Right atrium auricular region (tissue), 2 donors: ENCODE results near the gene OTUD7B. TPM values are rescaled to one million over a fixed set of nuclear protein-coding genes. Genes with fewer than 3 reads are reported as not detected.
A peak's percentile ranks its signal among the peaks of the same experiment; 100 is the strongest.

ENCODE experiments used
- DNase-seq: peaks from one replicate; pipeline ENCODE4 v3.0.0-alpha.2; 2019; ENCODE audit warnings: low spot score
- H3K27ac ChIP-seq, 2 donors: fragments of 200-600 bp; sonication (generic); 1 replicate in 1 of 2; 2 replicates in 1 of 2; pipeline ENCODE4 v1.5.1; 2016 to 2019
- H3K27me3 ChIP-seq, 2 donors: fragments of 200-600 bp; sonication (generic); one replicate each; pipeline versions ENCODE4 v1.5.1 to v1.6.0; 2017 to 2019
- H3K36me3 ChIP-seq: fragments of 200-600 bp; sonication (generic); one replicate; pipeline ENCODE4 v1.5.1; 2016
- H3K4me1 ChIP-seq, 2 donors: fragments of 200-600 bp; sonication (generic); one replicate each; pipeline versions ENCODE4 v1.5.1 to v1.6.0; 2017 to 2019
- H3K4me3 ChIP-seq, 2 donors: fragments of 200-600 bp; sonication (generic); 1 replicate in 1 of 2; 2 replicates in 1 of 2; pipeline ENCODE4 v1.5.1; 2017 to 2019; ENCODE audit warnings: mild to moderate bottlenecking in 1 of 2, moderate library complexity in 1 of 2
- H3K9me3 ChIP-seq, 2 donors: fragments of 200-600 bp; sonication (generic); one replicate each; pipeline ENCODE4 v1.5.1; 2019
- total RNA-seq, 2 donors: library from RNA; depleted of rRNA; stranded (reverse); fragments of >200 nt; gene quantifications; one replicate each; pipeline ENCODE4 v1.1.0, GENCODE V29; 2016
- TF ChIP-seq, protein P1 (sequence below), 2 donors: fragments of 200-600 bp; sonication (generic); IDR thresholded peaks; one replicate each; pipeline ENCODE4 v1.5.1; 2019; ENCODE audit warnings: antibody characterized with exemption in 2 of 2

OTUD7B gene
- total RNA-seq, 2 donors from 2014 or later: 12.1 to 20.0 TPM

GRCh38 chr1:149916193-149916897 lies 94.2 kb downstream of the OTUD7B start:
- TF ChIP-seq, protein P1, sequence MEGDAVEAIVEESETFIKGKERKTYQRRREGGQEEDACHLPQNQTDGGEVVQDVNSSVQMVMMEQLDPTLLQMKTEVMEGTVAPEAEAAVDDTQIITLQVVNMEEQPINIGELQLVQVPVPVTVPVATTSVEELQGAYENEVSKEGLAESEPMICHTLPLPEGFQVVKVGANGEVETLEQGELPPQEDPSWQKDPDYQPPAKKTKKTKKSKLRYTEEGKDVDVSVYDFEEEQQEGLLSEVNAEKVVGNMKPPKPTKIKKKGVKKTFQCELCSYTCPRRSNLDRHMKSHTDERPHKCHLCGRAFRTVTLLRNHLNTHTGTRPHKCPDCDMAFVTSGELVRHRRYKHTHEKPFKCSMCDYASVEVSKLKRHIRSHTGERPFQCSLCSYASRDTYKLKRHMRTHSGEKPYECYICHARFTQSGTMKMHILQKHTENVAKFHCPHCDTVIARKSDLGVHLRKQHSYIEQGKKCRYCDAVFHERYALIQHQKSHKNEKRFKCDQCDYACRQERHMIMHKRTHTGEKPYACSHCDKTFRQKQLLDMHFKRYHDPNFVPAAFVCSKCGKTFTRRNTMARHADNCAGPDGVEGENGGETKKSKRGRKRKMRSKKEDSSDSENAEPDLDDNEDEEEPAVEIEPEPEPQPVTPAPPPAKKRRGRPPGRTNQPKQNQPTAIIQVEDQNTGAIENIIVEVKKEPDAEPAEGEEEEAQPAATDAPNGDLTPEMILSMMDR (IDR thresholded peaks at IDR 0.05): no peak
- no peaks in the 10 kb centered on the region for H3K36me3 ChIP-seq
- H3K4me1 ChIP-seq: peaks cover 0 to 15% of the 10 kb centered on the region in 2 donors
- peak overlapping the region in 1 of 2 donors; percentile 56 for H3K4me3 ChIP-seq
- H3K27ac ChIP-seq: no peak overlapping the region
- no peaks in the 10 kb centered on the region for H3K27me3 ChIP-seq
- no peak for DNase-seq
- H3K9me3 ChIP-seq: no peaks in the 10 kb centered on the region

DNA sequence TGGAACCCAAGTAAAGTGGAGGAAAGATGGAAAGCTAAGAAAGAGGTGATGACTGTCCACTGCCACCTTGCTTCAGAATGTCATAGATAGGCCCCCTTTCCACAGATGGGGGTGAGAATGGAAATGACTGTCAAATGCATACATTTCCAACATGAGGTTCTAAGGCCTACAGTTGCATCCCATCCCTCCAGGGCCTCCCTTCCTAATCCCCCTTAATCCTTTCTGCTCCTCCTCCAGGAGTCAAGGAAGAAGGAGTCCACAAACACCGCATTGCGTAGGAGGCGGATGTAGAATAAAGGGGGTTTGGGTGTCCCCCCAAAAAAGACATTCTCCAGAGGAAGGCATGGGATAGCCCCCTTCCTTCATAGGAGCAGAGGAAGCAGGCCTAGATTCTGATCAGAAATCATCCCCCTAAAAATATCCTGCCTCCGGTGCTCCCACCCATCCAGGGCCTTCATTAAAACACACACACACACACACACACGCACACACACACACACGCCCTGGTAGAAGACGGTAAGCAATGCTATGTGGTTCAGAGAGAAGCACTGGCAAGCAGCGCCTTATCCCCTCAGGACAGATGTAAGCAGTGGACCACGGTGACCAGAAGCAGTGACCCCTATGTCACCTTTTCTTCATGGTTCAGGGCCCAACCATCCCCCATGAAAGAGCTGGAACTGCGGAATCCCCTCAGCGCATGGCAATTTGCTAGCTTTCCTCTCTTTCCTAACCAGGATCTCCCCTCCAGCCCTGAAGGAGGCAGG lies 94.9 kb downstream of the OTUD7B start:
- Histone ChIP-seq H3K36me3 (no peaks in the 10 kb centered on the region), H3K27me3 (no peaks in the 10 kb centered on the region), H3K4me1 (peaks cover 0 to 15% of the 10 kb centered on the region in 2 donors), H3K9me3 (no peaks in the 10 kb centered on the region), H3K4me3 (no peak overlapping the region), H3K27ac (no peak overlapping the region)
- TF ChIP-seq, protein P1 (IDR thresholded peaks at IDR 0.05): no peak
- no peak for DNase-seq

- Histone ChIP-seq H3K4me1 (peaks cover 0 to 15% of the 10 kb centered on the region in 2 donors), H3K4me3 (no peak overlapping the region), H3K36me3 (no peaks in the 10 kb centered on the region), H3K9me3 (no peaks in the 10 kb centered on the region), H3K27me3 (no peaks in the 10 kb centered on the region), H3K27ac (no peak overlapping the region)
- TF ChIP-seq, protein P1 (IDR thresholded peaks at IDR 0.05): no peak
- DNase-seq: no peak
Measured at GRCh38 chr1:149914545-149914944, 96.0 kb downstream of the OTUD7B start.

DNA sequence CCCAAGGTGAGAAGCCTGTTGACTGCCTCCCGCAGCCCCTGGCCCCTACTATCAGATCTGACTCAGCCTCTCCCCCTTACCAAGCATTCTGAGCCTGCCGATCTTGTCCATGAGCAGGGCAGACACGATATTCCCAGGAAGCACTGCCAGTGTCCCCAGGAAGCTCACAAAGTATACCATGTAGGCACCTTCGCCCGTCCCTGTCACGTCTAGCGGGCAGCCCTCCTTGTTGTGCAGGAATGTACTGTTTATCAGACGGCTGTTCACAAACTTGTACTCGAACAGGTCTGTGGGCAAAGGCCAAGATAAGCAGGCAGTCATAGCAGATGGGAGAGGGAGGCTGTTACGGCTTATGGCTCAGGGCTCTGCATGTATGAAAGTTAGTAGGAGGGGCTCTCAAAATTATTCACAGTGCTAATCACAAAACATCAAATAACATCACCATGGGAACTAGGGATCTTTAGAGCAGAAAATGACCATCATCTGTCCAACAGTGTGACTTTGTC lies 103.9 kb downstream of the OTUD7B start:
- TF ChIP-seq, protein P1 (IDR thresholded peaks at IDR 0.05): no peak
- no peak overlapping the region for H3K27ac ChIP-seq
- H3K4me3 ChIP-seq: no peak overlapping the region
- no peaks in the 10 kb centered on the region for H3K4me1 ChIP-seq
- no peaks in the 10 kb centered on the region for H3K27me3 ChIP-seq
- no peak for DNase-seq
- H3K36me3 ChIP-seq: no peaks in the 10 kb centered on the region
- H3K9me3 ChIP-seq: no peaks in the 10 kb centered on the region

DNA sequence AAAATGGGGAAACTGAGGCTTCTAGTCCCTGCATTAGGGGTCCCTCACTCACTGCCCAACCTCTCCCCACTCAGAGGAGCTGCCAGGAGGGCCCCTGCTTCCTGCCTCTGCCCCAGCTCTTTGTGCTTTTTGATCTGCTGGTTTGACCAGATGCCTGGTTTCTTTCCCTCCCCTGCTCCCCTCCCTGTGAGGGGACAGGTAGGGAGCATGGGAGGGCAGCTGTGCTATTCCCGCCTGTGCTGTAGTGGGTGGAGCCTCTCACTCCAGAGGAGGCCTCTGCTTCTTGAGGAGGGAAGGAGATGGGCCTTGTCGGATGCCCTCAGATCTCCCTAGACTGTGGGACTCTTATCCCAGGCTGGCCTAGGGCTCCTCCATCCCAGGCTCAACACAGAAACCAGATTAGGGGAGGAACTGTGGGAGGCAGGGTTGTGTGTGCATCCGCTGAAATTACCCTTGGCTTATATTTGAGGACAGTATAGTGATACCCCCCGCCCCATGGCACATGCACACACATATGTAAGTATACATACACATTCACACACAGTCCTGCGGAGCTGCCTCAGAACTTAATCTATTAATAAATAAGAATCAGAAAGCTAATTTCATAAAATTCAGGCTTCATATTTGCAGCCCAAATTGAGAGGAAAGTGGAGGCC lies 106.6 kb downstream of the OTUD7B start:
- H3K4me3 ChIP-seq: no peak overlapping the region
- H3K27me3 ChIP-seq: no peaks in the 10 kb centered on the region
- DNase-seq: no peak
- peaks cover 0 to 8% of the 10 kb centered on the region in 2 donors for H3K4me1 ChIP-seq
- no peaks in the 10 kb centered on the region for H3K36me3 ChIP-seq
- TF ChIP-seq, protein P1 (IDR thresholded peaks at IDR 0.05): no peak
- no peak overlapping the region for H3K27ac ChIP-seq
- no peaks in the 10 kb centered on the region for H3K9me3 ChIP-seq
